Activated T-helper 1 cell treated with anti-CD3 and anti-CD28 coated beads, Interleukin-2, amount 50 U/mL, for 16 hours (primary cell): ENCODE measurements around the gene MEDAG.

ENCODE experiments used
- DNase-seq, 2 donors: peaks; one replicate each; pipeline ENCODE4 v3.0.0-alpha.2; 2020; ENCODE audit warnings: low read depth in 1 of 2, low spot score in 1 of 2

MEDAG gene

DNA sequence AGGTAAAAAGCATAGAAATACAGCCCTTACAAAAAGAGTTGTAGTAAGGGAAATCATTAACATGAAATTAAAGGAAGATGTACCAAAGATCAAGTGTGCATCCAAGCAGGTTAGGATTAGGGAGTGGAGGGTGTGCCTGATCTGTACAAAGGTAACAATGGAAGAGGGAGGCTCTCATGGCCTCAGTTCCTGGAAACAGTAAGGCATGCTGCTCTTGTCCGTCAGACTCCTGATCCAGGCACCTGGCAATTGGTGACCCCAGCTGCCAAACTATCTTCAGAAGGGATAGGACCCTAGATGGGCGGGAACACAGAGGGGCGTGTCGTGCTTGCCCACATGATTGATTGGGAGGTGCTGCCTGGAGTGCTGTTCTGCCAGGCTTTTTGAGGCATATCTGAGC lies 30.9 kb downstream of the MEDAG start:
- no peak for DNase-seq

DNA sequence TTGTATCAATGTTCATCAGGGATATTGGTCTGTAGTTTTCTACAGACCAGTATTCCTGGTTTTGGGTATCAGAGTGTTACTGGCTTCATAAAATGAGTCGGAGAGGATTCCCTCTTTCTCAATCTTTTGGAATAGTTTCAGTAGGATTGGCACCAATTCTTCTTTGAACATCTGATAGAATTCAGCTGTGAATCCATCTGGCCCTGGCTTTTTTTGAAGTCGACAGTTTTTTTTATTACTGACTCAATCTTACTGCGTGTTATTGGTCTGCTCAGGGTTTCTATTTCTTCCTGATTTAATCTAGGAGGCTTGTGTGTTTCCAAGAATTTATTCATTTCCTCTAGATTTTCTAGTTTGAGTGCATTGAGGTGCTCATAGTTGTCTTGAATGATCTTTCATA lies 37.8 kb downstream of the MEDAG start:
- DNase-seq = no peak

DNA sequence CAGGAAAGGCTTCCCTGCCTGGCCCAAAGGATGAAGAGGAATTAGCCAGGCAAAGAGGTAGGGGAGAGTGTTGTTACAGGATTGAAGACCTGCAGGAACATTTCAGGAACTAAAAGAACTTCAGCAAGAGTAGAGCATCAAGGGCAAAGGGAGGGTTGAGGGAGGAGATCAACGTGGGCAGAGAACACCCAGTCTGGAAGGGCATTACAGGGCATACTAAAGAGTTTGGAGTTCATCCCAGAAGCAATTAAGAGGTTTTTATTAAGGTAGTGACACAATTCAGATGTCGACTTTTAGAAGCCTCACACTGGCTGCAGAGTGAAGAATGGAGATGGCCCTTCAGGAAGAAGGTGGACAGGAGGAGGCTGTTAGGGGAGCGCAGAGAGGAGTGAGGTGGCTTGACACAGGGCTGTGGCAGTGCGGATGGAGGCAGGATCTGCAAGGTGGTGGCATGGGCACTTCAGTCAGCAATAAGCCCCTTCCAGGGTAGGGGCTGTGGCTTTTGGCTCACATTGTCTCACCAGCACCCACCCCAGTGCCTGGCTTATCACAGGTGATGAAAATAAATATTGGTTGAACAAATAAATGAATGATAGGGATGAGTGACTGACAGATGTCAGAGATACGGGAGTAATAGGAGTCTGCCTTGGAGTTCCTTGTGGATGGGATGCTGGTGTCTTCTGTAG lies 51.3 kb downstream of the MEDAG start:
- DNase-seq = no peak

DNA sequence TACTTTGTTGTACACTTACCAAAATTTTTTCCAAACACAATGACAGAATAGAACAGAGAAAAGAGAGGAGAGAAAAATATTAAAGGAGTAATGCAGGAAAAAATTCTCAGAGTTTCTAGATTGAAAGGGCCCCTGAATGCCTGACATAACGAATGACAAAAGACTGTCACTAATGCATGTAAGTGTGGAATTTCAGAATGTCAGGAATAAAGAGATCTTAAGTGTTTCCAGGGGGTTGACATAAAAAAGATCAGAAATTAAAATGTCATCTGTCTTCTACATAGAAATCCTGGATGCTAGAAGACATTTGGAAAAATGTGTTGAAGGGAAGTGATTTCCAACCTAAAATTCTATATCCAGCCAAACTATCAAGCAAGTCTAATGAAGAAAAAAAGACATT lies 53.6 kb downstream of the MEDAG start:
- DNase-seq = no peak

DNA sequence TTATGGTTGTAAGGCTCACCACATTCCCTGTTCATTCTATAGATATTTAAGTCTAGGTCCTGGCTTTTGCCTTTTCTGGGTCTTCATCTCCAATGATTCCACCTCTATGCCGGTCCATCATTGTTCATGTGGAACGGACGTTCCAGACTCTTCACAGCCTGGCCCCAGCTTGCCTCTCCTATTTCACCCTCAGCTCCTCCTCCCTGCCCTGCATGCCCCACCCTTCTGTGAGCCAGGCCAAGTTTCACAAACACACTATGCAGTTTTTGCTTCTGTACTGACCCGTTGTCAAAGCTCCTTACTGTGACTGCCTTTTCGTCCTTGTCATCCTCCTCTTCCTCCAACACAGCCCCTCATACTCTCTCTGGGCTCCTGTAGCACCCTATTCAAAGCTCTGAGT lies 57.7 kb downstream of the MEDAG start:
- no peak for DNase-seq

DNA sequence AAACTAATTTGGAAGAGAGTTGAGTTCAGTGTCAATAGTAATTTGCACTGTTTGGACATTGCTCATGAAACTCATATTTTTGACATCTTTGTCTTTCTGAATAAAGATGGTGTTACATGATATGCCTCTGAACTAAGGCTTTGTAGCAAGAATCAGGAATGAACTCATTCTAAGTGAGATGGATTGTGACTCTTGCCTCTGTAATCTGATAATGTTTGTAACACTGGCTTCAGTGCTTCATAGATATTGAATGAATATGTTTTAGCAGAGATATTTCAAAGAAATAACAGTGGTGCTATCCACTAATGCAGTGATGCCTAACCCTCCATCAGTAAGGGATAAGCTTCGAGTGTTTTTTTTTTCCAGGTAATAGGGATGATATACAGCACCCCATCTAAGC lies 59.3 kb downstream of the MEDAG start:
- no peak for DNase-seq

DNA sequence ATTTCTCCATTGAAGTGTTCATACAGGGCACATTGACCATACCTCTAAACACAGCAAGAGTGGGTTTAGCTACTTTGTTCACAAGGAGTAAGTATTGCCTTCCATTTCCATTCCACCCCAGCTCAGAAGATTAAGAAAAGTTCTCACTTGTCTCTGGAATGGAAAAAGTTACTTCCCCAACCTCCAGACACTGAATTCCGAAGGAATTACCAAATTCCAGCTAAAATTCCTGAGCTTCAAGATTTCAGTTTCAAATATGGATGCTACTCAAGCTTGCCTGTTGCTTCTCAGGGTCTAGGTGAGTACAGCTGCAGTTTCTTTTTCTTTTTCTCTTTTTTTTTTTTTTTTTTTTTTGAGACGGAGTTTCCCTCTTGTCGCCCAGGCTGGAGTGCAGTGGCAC lies 60.0 kb downstream of the MEDAG start:
- DNase-seq = no peak

DNA sequence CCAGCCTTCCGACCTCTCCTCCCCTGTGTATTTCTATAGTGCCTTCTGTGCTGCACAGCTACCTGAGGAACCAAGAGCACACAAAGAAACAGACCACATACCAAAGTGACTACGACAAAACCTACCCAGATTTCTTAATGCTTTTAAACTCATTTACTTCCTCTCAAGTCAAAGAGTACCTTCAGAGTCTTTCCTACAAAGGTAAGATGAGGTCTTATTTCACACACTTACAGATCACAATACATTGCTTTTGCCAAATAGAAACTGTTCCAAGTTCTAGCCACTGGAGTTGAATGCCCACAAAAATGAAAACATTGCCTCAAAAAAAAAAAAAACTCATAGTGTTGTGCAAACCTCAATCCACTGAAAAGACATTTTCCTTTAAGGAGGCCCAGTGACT lies 62.8 kb downstream of the MEDAG start:
- DNase-seq = no peak

DNA sequence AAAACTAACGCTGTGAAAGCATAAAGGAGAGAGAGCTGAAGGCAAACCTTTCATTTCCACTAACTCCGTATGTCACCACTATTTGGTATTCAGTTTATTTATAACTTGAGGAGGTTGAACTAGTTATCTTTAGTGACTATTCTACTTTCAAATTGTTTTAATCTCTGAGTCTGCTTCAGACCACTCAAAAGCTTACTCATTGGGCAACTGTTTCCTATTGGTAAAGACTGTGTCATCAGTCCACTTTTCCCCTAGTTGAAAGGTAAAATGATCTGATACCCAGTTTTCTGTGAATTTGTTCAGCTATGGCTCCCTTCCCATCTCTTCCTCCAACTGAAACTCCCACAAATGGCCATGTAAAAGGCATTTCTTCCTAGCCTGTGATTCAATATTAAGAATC lies 65.5 kb downstream of the MEDAG start:
- DNase-seq = no peak

DNA sequence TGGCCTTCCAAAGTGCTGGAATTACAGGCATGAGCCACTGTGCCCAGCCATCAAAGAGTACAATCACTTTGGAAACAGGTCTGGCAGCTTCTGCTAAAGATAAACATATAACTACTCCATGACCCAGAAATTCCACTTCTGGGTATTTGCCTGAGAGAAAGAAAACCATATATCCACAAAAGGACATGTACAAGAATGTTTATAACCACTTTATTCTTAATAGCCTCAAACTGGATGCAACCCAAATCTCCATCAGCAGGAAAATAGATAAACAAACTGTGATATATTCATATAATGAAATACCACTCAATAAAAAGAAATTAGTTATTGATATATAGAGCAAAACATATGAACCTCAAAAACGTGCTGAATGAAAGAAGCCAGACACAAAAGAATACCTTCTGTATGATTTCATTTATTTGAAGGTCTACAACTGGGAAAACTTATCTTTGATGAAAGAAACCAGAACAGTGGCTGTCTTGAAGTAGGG lies 66.9 kb downstream of the MEDAG start:
- no peak for DNase-seq

DNA sequence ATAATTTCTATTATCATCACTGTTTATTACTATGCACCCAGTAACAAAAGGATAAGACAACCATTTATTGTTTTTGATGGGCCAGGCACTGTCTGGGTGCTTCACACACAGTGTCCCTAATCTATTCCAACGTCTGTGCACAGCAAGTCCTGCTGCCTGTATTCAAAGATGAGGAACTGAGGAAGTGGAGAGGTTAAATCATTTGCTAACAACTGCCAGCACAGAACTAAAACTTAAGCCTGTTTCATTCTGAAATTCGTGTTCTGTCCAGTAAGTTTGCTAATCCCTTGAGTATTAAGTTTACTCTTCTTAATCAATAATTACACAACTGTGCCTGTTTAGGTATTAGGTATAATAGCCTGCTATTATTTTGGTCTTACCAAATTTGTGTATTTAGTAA lies 68.3 kb downstream of the MEDAG start:
- no peak for DNase-seq
